HG03139 (cell line): Measurements from ENCODE around the gene SLK.

Experiments used
- ATAC-seq: cut with Tn5 transposase; IDR thresholded peaks from one replicate; pipeline ENCODE4 v1.9.1; 2021; ENCODE audit not compliant: unreplicated experiment

The SLK gene

GRCh38 chr10:103990121-103990520 is 23.2 kb downstream of the SLK start:
- ATAC-seq, result no peak

GRCh38 chr10:103990531-103990930 is 23.6 kb downstream of the SLK start:
- ATAC-seq, result no peak

GRCh38 chr10:103991393-103992128 is 24.6 kb downstream of the SLK start:
- no peak for ATAC-seq

GRCh38 chr10:103995134-103995533 is 28.2 kb downstream of the SLK start:
- ATAC-seq, result no peak

- no peak for ATAC-seq
Observed at GRCh38 chr10:103998805-103999204, 31.9 kb downstream of the SLK start.

GRCh38 chr10:104002911-104003310 is 36.0 kb downstream of the SLK start:
- no peak for ATAC-seq

- ATAC-seq, result no peak
Observed at GRCh38 chr10:104005172-104005863, 38.4 kb downstream of the SLK start.

GRCh38 chr10:104011904-104012303 is 45.0 kb downstream of the SLK start:
- ATAC-seq, result no peak

- no peak for ATAC-seq
Observed at GRCh38 chr10:104013489-104013888, 46.5 kb downstream of the SLK start.

GRCh38 chr10:104014176-104014575 is 47.2 kb downstream of the SLK start:
- no peak for ATAC-seq

GRCh38 chr10:104016661-104017060 is 49.7 kb downstream of the SLK start:
- no peak for ATAC-seq

GRCh38 chr10:104018471-104018870 is 51.5 kb downstream of the SLK start:
- ATAC-seq, result no peak

GRCh38 chr10:104020020-104020419 is 53.1 kb downstream of the SLK start:
- ATAC-seq, result no peak

GRCh38 chr10:104021246-104021645 is 54.3 kb downstream of the SLK start:
- ATAC-seq, result no peak

GRCh38 chr10:104022026-104022425 is 55.1 kb downstream of the SLK start:
- ATAC-seq, result no peak

- ATAC-seq, result no peak
Observed at GRCh38 chr10:104025524-104025923, 58.6 kb downstream of the SLK start.

- no peak for ATAC-seq
Observed at GRCh38 chr10:104026762-104027161, 59.8 kb downstream of the SLK start.

- ATAC-seq, result no peak
Observed at GRCh38 chr10:104028146-104028545, 61.2 kb downstream of the SLK start.

- ATAC-seq, result no peak
Observed at GRCh38 chr10:104028823-104029520, 62.0 kb downstream of the SLK start.

GRCh38 chr10:104029521-104029860 is 62.6 kb downstream of the SLK start:
- ATAC-seq, result no peak

GRCh38 chr10:104031631-104032030 is 64.7 kb downstream of the SLK start:
- no peak for ATAC-seq

- no peak for ATAC-seq
Observed at GRCh38 chr10:104032144-104032775, 65.3 kb downstream of the SLK start.
